ENCODE results near the gene SYNE2.
A peak's percentile ranks its signal among the peaks of the same experiment; 100 is the strongest.
"Not testable (repeated sequence)": the region's sequence is repeated elsewhere in the genome, so short reads cannot be mapped to it uniquely, and the experiment has no call there.

Gene SYNE2

GRCh38 chr14:64026600-64026999 lies 173.8 kb downstream of the SYNE2 start:
- no peak for DNase-seq

GRCh38 chr14:64035143-64035542 lies 182.3 kb downstream of the SYNE2 start:
- no peak for DNase-seq

- not testable (repeated sequence) for DNase-seq
Observed at GRCh38 chr14:64037869-64038745, 185.3 kb downstream of the SYNE2 start.

DNA sequence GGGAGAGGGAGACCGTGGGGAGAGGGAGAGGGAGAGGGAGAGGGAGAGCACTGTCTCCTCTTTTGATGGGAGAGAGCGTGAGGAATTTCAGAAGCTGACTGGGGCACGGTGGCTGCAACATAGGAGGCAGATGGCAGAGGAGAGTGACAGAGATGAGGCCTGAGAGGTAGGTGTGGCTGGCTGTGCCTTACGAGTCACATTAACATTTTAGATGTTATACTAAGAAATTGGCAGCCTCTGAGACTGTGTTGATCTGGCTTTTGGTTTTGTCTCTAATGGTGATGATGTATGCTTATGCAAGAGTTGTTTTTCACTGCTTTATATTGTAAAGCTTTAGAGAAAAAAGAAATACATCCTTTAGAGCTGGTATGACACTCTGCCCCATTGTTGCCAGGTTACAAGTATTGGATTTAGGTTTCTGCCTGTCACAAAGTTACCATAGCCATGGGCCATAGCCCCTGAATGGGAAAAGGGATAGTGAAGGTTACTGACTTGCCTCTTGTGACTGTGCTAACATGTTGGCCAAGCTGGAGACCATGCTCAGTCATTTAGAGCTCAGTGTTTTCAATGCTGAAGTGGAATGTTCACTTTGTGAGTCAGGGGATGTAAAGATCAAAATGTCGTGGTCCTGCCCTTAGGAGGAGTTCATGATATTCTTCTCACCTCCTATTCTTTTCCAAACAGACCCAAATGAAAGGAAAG lies 186.2 kb downstream of the SYNE2 start:
- no peak for DNase-seq

GRCh38 chr14:64040044-64040443 lies 187.2 kb downstream of the SYNE2 start:
- no peak for DNase-seq

DNA sequence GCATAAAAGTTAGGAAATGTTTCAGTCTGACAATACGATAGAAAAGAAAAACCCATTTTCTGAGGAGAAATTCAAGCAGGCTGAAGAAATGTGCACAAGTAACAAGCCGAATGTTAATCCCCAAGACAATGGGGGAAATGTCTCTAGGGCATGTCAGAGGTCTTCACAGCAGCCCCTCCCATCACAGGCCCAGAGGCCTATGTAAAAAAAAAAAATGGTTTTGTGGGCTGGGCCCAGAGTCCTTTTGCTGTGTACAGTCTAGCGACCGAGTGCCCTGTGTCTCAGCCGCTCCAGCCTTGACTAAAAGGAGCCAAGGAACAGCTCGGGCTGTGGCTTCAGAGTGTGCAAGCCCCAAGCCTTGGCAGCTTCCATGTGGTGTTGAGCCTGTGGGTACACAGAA lies 190.5 kb downstream of the SYNE2 start:
- not testable (repeated sequence) for DNase-seq

DNA sequence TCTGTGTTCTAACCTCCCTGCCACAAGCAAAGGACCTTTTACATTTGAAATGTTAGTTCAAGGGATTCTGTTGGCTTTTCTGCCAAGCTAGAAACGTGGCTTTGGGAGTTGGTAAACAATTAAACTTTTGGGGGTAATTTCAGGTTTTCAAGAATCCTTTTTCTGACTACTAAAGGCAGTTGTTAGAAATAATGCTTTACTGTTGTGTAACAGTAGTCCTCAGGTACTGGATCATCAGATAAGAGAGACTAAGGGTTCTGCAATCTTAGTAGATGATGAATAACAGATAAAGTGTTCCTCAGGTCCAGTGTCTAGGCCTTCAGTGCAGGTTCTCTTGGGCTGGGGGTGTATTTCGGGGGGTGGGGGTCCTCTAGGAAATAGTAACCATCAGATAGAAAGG lies 192.3 kb downstream of the SYNE2 start:
- no peak for DNase-seq

GRCh38 chr14:64049616-64050381 lies 197.0 kb downstream of the SYNE2 start:
- DNase-seq, result no peak

- DNase-seq, result no peak
Observed at GRCh38 chr14:64053694-64054669, 201.2 kb downstream of the SYNE2 start.

GRCh38 chr14:64059454-64060198 lies 206.8 kb downstream of the SYNE2 start:
- no peak for DNase-seq

- no peak for DNase-seq
Observed at GRCh38 chr14:64060199-64060545, 207.4 kb downstream of the SYNE2 start.

- DNase-seq, result peak in 1 of 5 experiments; percentile 24
Observed at GRCh38 chr14:64060648-64061096, 207.9 kb downstream of the SYNE2 start.

- DNase-seq, result no peak
Observed at GRCh38 chr14:64061115-64061514, 208.3 kb downstream of the SYNE2 start.

DNA sequence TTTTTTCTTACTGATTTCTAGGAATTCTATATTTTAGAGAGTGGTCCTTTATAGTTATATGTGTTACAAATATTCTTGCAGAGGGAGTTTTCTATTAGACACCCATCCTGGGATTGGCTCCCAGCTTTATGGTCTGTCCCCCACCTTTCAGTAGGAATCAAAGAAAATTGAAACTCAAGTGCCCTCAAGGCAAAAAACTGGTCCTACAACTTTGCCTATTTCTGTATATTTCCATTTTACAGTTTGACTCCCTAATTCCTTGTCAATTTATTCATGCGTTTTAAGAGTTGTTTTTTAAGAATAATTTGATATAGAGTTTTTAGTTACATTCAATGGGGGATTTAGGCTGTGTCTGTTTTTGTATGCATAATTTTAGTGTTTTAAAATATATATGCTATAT lies 208.9 kb downstream of the SYNE2 start:
- no peak for DNase-seq

GRCh38 chr14:64062381-64063115 lies 209.7 kb downstream of the SYNE2 start:
- DNase-seq, result no peak

GRCh38 chr14:64064447-64064846 lies 211.6 kb downstream of the SYNE2 start:
- no peak for DNase-seq

DNA sequence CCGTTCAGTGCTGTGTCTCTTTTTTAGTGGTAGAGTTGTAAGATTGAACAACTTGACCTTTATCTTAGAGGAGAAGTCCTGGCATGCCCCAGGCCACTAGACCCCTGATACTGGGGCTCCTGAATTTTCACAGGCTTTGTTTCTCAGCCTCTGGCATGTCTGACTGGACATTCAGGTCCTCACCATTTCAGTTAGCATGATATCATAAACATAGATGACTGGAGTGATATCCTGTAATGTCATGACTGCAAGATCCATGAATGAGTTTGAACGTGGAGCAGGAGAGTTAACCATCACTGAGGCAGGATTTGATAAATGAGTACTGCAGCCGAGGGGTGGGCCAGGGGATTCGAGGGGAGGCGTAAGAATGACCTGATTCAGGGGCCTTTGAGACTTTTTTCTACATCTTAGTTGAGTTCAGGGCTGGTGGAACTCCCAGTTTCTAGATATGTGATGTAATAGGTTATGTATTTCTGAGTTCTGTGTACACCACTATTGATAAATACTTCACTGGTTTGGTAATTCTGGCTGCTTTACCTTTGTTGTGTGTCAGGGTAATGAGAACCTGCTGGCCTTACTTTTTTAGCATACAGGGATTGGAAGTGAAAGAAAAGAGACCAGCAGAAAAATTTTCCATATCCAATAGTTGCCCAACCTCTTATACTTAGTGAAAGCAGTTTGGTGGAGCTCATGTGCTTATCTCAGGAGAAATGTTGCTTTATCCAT lies 217.0 kb downstream of the SYNE2 start:
- no peak for DNase-seq

GRCh38 chr14:64074961-64075612 lies 222.3 kb downstream of the SYNE2 start:
- peak in 1 of 5 experiments; percentile 36 for DNase-seq

DNA sequence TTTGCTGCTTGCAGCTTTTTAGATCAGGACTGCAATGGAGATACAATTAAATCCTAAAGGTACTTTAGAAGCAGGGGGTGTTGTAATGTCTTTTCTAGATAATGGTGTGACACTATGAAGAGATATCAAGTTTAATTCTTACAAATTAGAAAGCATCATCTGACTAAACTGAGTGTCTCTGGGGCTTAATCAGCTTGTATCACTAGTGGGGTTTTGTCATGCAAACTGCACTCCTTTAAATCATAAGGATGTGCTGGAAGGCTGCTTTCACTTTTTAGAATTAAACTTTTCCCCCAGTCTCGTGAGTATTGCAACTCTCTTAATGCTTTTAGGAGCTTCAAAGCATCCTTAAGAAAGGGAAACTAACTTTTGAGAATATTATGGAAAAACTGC lies 222.8 kb downstream of the SYNE2 start:
- no peak for DNase-seq

Data from T-helper 2 cell (primary cell).